EH (cell line): ENCODE data around the gene ARFGAP3.
A peak's percentile ranks its signal among the peaks of the same experiment; 100 is the strongest.

Experiments
- DNase-seq: peaks from one replicate; pipeline ENCODE4 v3.0.0-alpha.2; 2015; ENCODE audit warnings: low read depth

The ARFGAP3 gene

GRCh38 chr22:42856865-42857704 is at the start of gene ARFGAP3:
Gene ARFGAP3, minus strand, starts transcription at chr22:42857273. Its CDS starts 91 bp downstream, at chr22:42857182.
- peak; percentile 93 for DNase-seq

- no peak for DNase-seq
These were observed 48.7 kb upstream of the ARFGAP3 start for GRCh38 chr22:42905702-42906183.

- no peak for DNase-seq
These were observed 48.1 kb upstream of the ARFGAP3 start for GRCh38 chr22:42905217-42905616.

- no peak for DNase-seq
These were observed 47.0 kb upstream of the ARFGAP3 start for GRCh38 chr22:42904050-42904449.

GRCh38 chr22:42902875-42903510 is 45.9 kb upstream of the ARFGAP3 start:
- DNase-seq: peak; percentile 79

- DNase-seq: no peak
These were observed 44.9 kb upstream of the ARFGAP3 start for GRCh38 chr22:42901790-42902508.

GRCh38 chr22:42897960-42898359 is 40.9 kb upstream of the ARFGAP3 start:
- DNase-seq: no peak

- DNase-seq: no peak
These were observed 38.5 kb upstream of the ARFGAP3 start for GRCh38 chr22:42895541-42895981.

- DNase-seq: no peak
These were observed 38.0 kb upstream of the ARFGAP3 start for GRCh38 chr22:42895087-42895486.

GRCh38 chr22:42893371-42894150 is 36.5 kb upstream of the ARFGAP3 start:
- no peak for DNase-seq

GRCh38 chr22:42892571-42893316 is 35.7 kb upstream of the ARFGAP3 start:
- DNase-seq: no peak

- DNase-seq: no peak
These were observed 35.1 kb upstream of the ARFGAP3 start for GRCh38 chr22:42892156-42892555.

- DNase-seq: no peak
These were observed 34.6 kb upstream of the ARFGAP3 start for GRCh38 chr22:42891696-42892095.

- no peak for DNase-seq
These were observed 33.9 kb upstream of the ARFGAP3 start for GRCh38 chr22:42891008-42891407.

GRCh38 chr22:42889304-42889703 is 32.2 kb upstream of the ARFGAP3 start:
- DNase-seq: no peak

GRCh38 chr22:42887523-42888507 is 30.7 kb upstream of the ARFGAP3 start:
- DNase-seq: no peak

- no peak for DNase-seq
These were observed 30.0 kb upstream of the ARFGAP3 start for GRCh38 chr22:42887120-42887519.

- peak; percentile 44 for DNase-seq
These were observed 28.4 kb upstream of the ARFGAP3 start for GRCh38 chr22:42885446-42885845.

- no peak for DNase-seq
These were observed 27.7 kb upstream of the ARFGAP3 start for GRCh38 chr22:42884616-42885375.
